HL-60 (cell line): ENCODE data around the gene HEMK1.

Experiments used
- DNase-seq, 2 experiments: peaks; one replicate each; pipeline ENCODE4 v3.0.0-alpha.2; 2010 to 2020; ENCODE audit warnings: low read depth in 1 of 2, low spot score in 1 of 2
- H3K27ac ChIP-seq: fragments of 250-450 bp; sonication (Bioruptor Pico); replicated peaks from 2 replicates; pipeline ENCODE4 v1.5.1; 2020; ENCODE audit warnings: mild to moderate bottlenecking, moderate library complexity
- H3K27me3 ChIP-seq: fragments of 250-450 bp; sonication (Bioruptor Pico); 2 replicates; pipeline ENCODE4 v1.5.1; 2021; ENCODE audit warnings: mild to moderate bottlenecking, moderate library complexity; ENCODE audit not compliant: insufficient read depth, poor library complexity, severe bottlenecking
- H3K4me3 ChIP-seq: replicated peaks from 2 replicates; pipeline ENCODE4 v1.5.1; 2011; ENCODE audit warnings: mild to moderate bottlenecking, control low read depth, low read length; ENCODE audit not compliant: insufficient read depth
- CTCF ChIP-seq: IDR thresholded peaks from one replicate; pipeline ENCODE4 v1.5.1; 2011; ENCODE audit warnings: low read length, control low read depth, inconsistent platforms; ENCODE audit not compliant: insufficient read depth
- GABPA ChIP-seq: IDR thresholded peaks from 2 replicates; pipeline ENCODE4 v1.6.1; 2012; ENCODE audit warnings: low read depth
- POLR2AphosphoS5 ChIP-seq: IDR thresholded peaks from 2 replicates; pipeline ENCODE4 v1.6.1; 2012; ENCODE audit warnings: low read depth
- REST ChIP-seq: IDR thresholded peaks from 2 replicates; pipeline ENCODE4 v1.6.1; 2012; ENCODE audit warnings: low read depth; ENCODE audit not compliant: insufficient replicate concordance
- SPI1 ChIP-seq: IDR thresholded peaks from 2 replicates; pipeline ENCODE4 v1.6.1; 2012; ENCODE audit warnings: low read depth, mild to moderate bottlenecking, borderline replicate concordance

The HEMK1 gene

DNA sequence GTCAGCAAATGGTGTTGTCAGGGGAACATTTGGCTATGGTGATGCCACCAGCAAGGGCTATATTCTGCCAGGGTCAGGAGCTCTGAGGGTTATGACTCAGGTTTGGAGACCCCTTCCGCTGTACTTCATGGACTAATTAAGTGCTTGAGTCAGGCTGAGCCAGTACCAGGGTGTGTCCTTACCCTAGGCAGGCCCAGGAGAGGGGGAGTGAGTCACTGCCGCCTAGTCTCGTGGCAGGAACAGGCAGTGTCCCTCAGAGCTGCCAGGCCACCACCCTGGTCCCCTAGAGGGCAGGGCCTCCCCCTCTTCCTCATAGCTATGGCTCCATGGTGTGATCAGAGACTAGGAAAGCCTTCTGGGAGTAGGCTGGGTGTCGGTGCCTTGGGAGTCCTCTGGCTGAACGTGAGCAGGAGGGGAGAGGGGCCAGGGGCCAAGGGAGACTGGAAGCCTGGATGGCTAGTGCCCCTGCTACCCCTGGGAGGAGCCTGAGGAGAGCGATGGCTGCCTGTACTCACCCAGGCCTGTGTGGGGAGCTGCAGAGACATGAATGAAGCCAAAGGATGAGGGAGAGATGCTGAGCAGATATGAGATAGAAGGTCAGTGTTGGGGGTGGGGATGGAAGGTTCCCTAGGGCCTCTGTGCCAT is 58.2 kb downstream of the HEMK1 start:
- no peak for DNase-seq
- TF ChIP-seq POLR2AphosphoS5: no peak
- no peak for TF ChIP-seq SPI1
- TF ChIP-seq REST: no peak
- no peak for TF ChIP-seq GABPA
- no peak for TF ChIP-seq CTCF
- no peak overlapping the region for H3K27ac ChIP-seq
- H3K27me3 ChIP-seq: no peaks in the 10 kb centered on the region
- no peak overlapping the region for H3K4me3 ChIP-seq

- Histone ChIP-seq H3K27me3 (no peaks in the 10 kb centered on the region), H3K4me3 (no peak overlapping the region), H3K27ac (peak overlapping the region; percentile 16; the same call in 1 of the 2 replicates)
- TF ChIP-seq REST: no peak
- no peak for DNase-seq
These were observed 59.3 kb downstream of the HEMK1 start for GRCh38 chr3:50628601-50629000.

GRCh38 chr3:50630394-50630793 is 61.1 kb downstream of the HEMK1 start:
- no peak for TF ChIP-seq SPI1
- no peak for TF ChIP-seq GABPA
- no peak for TF ChIP-seq CTCF
- TF ChIP-seq POLR2AphosphoS5: no peak
- peak overlapping the region; percentile 29; the same call in 1 of the 2 replicates for H3K27ac ChIP-seq

GRCh38 chr3:50630877-50631276 is 61.6 kb downstream of the HEMK1 start:
- TF ChIP-seq SPI1 (no peak), CTCF (no peak), REST (no peak), GABPA (no peak), POLR2AphosphoS5 (no peak)
- Histone ChIP-seq H3K4me3 (no peak overlapping the region), H3K27me3 (no peaks in the 10 kb centered on the region), H3K27ac (no peak overlapping the region)
- no peak for DNase-seq

More at GRCh38 chr3:50630394-50630793, 61.1 kb downstream of the HEMK1 start:
- DNase-seq: no peak
- no peaks in the 10 kb centered on the region for H3K27me3 ChIP-seq
- H3K4me3 ChIP-seq: no peak overlapping the region
